LNCaP clone FGC (cell line): Measurements from ENCODE around the gene FEN1.

Experiments
- DNase-seq: peaks from one replicate; pipeline ENCODE4 v3.0.0-alpha.2; 2011; ENCODE audit warnings: low read depth
- H3K4me3 ChIP-seq: 2 replicates; pipeline ENCODE4 v1.5.1; 2011; ENCODE audit warnings: mild to moderate bottlenecking, low read depth, low read length, control low read depth
- TF ChIP-seq, protein P1 (sequence below): IDR thresholded peaks from 2 replicates; pipeline ENCODE4 v1.5.1; 2012; ENCODE audit warnings: mild to moderate bottlenecking; ENCODE audit not compliant: control insufficient read depth, insufficient read depth; ENCODE audit errors: extremely low read depth

Gene FEN1

DNA sequence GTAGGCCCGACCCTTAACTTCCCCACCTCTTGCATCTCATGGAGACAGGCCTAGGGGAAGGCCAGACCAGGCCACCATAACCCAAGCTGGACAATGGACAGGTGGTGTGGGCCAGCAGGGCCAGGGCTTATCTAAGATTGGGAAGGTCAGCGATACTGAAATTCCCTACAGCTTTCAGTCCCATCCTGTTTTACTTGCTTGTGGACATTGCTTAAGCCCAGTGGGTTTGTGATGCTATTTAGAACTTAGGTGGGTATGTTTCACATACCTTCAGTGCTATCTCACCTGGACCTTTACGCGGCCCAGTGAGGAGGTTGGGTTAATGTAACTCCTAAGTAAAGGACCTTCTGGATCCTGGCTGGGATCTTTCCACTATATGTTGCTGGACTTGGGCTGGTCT, 37.1 kb downstream of the FEN1 start:
- DNase-seq, result no peak
- H3K4me3 ChIP-seq, result peak overlapping the region; percentile 90
- TF ChIP-seq, protein P1, sequence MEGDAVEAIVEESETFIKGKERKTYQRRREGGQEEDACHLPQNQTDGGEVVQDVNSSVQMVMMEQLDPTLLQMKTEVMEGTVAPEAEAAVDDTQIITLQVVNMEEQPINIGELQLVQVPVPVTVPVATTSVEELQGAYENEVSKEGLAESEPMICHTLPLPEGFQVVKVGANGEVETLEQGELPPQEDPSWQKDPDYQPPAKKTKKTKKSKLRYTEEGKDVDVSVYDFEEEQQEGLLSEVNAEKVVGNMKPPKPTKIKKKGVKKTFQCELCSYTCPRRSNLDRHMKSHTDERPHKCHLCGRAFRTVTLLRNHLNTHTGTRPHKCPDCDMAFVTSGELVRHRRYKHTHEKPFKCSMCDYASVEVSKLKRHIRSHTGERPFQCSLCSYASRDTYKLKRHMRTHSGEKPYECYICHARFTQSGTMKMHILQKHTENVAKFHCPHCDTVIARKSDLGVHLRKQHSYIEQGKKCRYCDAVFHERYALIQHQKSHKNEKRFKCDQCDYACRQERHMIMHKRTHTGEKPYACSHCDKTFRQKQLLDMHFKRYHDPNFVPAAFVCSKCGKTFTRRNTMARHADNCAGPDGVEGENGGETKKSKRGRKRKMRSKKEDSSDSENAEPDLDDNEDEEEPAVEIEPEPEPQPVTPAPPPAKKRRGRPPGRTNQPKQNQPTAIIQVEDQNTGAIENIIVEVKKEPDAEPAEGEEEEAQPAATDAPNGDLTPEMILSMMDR, result no peak

GRCh38 chr11:61830237-61831105, 37.8 kb downstream of the FEN1 start:
- DNase-seq, result peak; percentile 78
- TF ChIP-seq, protein P1, result no peak
- peak overlapping the region; percentile 90 for H3K4me3 ChIP-seq

DNA sequence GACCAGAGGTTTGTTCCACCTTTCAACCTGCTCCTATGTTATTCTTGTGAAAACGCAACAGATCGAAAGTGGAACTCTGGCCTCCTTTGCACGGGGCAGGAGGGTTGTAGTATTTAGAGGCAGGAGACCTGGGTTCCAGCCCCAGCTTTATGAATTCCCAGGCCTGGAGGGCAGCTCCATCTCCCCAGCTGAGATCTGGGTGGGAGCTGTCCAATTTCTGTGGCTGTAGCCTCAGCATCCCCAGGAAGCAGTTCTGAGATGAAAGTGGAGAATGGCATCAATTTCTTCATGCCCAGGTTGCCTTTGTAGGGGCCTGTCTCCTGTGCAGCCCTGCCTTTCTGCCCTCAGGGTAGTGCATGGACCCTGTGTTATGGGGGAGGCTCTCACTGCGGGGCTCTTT, 39.5 kb downstream of the FEN1 start:
- no peak for DNase-seq
- TF ChIP-seq, protein P1, result no peak
- no peak overlapping the region for H3K4me3 ChIP-seq

DNA sequence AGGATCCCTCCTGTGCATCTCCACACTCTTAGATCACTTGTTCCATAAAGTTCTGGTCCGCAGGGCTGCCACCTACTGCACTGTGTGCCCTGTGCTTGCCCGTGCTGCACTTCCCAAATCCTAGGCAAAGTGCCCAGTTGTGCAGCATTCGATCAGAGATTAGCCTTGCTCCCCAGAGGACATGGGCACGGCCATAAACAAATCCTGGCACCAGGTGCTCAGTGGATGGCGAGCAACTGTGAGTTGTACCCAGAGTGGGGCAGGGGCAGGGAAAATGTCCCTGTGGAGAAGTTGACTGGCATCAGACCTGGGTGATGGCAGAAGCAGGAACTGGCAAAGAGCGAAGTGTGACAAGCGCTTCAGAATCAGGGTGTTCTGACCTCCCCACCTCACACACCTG, 40.0 kb downstream of the FEN1 start:
- H3K4me3 ChIP-seq, result no peak overlapping the region
- TF ChIP-seq, protein P1, result peak; percentile 15; the same call in 1 of the 2 replicates
- no peak for DNase-seq

DNA sequence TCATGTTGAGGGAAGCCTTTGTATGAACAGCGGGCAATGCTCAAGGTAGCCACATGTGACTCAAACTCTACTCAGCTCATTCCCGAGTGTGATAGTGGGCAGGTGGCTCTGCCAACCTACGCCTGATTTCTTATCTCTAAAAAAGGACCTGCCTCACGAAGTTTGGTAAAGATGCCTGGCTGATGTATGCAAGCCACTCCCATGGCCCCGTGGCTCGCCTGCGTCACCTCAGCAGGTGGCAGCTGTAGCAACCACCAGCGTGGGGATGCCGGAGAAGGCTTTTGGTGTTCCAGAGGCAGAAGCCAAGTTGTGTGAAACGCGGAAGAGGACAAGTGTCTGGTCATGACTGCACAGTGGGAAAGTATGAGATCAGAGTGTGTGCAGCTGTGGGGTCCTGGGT, 40.8 kb downstream of the FEN1 start:
- no peak for DNase-seq
- no peak overlapping the region for H3K4me3 ChIP-seq
- TF ChIP-seq, protein P1, result no peak

GRCh38 chr11:61833926-61834277, 41.2 kb downstream of the FEN1 start:
- no peak for DNase-seq
- H3K4me3 ChIP-seq, result no peak overlapping the region
- TF ChIP-seq, protein P1, result no peak
